GM12864 (cell line): ENCODE measurements around the gene CDH13.

Experiments
- DNase-seq: peaks from one replicate; pipeline ENCODE4 v3.0.0-alpha.2; 2011; ENCODE audit warnings: low read depth
- H3K4me3 ChIP-seq: 2 replicates; pipeline ENCODE4 v1.5.1; 2011; ENCODE audit warnings: mild to moderate bottlenecking, low read depth, low read length, control low read depth
- TF ChIP-seq, protein P1 (sequence below): IDR thresholded peaks from 2 replicates; pipeline ENCODE4 v1.5.1; 2011; ENCODE audit warnings: low read depth, mild to moderate bottlenecking, moderate library complexity, low read length, control low read depth, inconsistent platforms; ENCODE audit errors: missing control alignments

CDH13 gene

DNA sequence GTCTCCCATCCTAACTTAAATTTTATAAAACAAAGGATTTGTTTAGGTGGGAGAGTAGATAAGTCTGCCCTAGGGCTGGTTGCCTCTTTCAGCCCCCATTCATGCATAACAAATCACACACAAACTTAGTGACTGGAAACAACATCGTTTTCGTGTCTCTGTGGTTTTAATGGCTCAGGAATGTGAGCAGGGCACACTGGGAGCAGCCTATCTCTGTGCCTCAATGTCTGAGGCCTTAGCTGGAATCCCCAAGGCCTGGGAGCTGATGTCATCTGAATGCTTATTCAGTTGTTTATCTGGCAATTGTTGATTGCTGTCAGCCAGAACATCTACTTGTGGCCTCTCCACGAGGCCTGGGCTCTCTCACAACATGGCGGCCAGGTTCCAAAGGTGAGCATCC is 1079.1 kb downstream of the CDH13 start:
- TF ChIP-seq, protein P1, sequence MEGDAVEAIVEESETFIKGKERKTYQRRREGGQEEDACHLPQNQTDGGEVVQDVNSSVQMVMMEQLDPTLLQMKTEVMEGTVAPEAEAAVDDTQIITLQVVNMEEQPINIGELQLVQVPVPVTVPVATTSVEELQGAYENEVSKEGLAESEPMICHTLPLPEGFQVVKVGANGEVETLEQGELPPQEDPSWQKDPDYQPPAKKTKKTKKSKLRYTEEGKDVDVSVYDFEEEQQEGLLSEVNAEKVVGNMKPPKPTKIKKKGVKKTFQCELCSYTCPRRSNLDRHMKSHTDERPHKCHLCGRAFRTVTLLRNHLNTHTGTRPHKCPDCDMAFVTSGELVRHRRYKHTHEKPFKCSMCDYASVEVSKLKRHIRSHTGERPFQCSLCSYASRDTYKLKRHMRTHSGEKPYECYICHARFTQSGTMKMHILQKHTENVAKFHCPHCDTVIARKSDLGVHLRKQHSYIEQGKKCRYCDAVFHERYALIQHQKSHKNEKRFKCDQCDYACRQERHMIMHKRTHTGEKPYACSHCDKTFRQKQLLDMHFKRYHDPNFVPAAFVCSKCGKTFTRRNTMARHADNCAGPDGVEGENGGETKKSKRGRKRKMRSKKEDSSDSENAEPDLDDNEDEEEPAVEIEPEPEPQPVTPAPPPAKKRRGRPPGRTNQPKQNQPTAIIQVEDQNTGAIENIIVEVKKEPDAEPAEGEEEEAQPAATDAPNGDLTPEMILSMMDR: no peak
- no peak for DNase-seq
- H3K4me3 ChIP-seq: no peak overlapping the region

DNA sequence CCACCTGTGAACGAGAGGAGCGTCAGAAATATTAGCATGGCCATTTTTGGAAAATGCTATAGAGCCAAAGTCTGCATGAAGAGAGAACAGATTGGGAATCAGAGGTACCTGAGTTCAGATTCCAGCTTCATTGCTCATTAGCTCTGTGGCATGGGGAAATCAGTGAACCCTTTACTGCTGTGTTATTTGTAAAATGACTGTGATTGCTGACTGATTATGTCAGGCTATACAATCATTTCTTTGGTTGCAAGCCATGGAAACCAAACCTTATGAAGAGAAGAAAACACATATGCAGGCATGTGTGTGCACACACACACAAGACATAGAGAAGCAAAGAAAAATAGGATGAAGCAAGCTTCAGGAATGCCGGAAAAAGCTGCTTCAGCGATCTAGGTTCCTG is 1079.6 kb downstream of the CDH13 start:
- H3K4me3 ChIP-seq: no peak overlapping the region
- TF ChIP-seq, protein P1: no peak
- DNase-seq: no peak

DNA sequence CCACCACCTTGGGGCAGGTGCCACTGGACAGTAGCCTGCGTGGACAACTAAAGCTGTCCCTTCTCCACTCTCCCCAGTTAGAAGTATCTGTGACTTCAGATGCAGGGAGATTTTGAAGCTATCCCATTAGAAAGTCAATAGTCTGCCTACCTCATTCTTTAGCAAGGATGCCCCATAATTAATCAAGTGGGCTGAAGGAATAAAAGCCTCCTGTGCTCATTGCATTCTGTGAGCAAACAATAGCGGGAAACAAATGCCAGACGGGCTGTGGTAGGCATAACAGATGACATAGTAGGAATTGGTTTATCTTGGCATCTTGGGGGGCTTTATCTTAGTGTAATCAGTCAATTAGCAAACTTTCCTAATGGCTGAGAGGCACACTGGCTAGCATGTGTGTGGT is 1084.3 kb downstream of the CDH13 start:
- H3K4me3 ChIP-seq: no peak overlapping the region
- DNase-seq: no peak
- TF ChIP-seq, protein P1: no peak

GRCh38 chr16:83713597-83713996 is 1086.8 kb downstream of the CDH13 start:
- H3K4me3 ChIP-seq: no peak overlapping the region
- TF ChIP-seq, protein P1: no peak
- no peak for DNase-seq

DNA sequence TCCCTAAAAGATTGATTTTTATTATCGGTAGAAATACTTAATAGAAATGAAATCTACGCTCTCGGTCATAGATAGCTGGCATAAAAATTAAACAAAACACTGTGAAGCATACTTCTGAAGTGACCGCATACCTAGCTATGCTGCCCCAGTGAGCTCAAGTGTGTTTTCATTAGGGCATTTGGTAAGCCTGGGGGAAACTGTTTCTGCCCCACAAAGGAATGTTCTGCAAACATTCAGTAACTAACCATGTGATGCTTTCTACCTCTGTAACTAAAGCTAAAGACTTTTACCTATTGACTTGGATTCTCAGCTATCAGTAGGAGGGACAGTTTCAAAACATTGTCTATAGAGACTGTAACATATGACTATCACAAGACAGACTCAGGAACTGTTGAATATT is 1087.5 kb downstream of the CDH13 start:
- H3K4me3 ChIP-seq: no peak overlapping the region
- TF ChIP-seq, protein P1: no peak
- no peak for DNase-seq

GRCh38 chr16:83715217-83715920 is 1088.6 kb downstream of the CDH13 start:
- no peak overlapping the region for H3K4me3 ChIP-seq
- TF ChIP-seq, protein P1: no peak
- no peak for DNase-seq

DNA sequence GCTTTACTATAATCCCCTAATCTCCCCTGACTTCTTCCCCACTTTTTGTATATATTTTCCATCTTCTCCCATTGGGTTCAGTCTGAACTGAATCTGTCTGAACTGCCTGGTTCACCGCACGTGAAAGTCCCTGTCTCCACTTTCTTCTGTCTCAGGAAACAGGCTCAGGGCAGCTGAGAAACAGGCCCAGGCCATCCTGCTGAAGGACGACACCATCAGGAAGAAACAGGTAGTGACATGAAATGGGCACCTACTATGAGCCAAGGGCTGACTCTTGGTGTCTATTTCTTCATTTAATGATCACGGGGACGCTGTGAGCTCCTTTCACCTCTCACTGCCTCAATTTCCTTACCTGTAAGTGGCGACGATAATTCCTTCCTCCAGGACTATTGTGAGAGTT is 1090.5 kb downstream of the CDH13 start:
- H3K4me3 ChIP-seq: no peak overlapping the region
- no peak for DNase-seq
- TF ChIP-seq, protein P1: peak; percentile 16
